Testis (tissue), 2 donors: ENCODE results near the gene ZMAT5.

Source experiments
- CTCF ChIP-seq, 3 experiments: fragments of 450-650 bp in 2 of 3; fragments of 200-600 bp in 1 of 3; sonication (generic) in 1 of 3; IDR thresholded peaks; one replicate each; pipeline ENCODE4 v1.5.1; 2016 to 2019; ENCODE audit warnings: antibody characterized with exemption in 3 of 3, mild to moderate bottlenecking in 2 of 3, moderate library complexity in 1 of 3
- POLR2A ChIP-seq: fragments of 450-650 bp; IDR thresholded peaks from one replicate; pipeline ENCODE4 v1.6.1; 2017; ENCODE audit warnings: antibody characterized with exemption, mild to moderate bottlenecking, moderate library complexity

- TF ChIP-seq POLR2A (no peak), CTCF (IDR thresholded peaks at IDR 0.05) (no peak)
These were observed 61.2 kb downstream of the ZMAT5 start for GRCh38 chr22:29705651-29706050.
